Bronchial epithelial cell (primary cell): ENCODE data around the gene WSCD1. TPM values are rescaled to one million over a fixed set of nuclear protein-coding genes. Genes with fewer than 3 reads are reported as not detected.

Experiments used
- DNase-seq: peaks from one replicate; pipeline ENCODE4 v3.0.0-alpha.2; 2010; ENCODE audit warnings: low read depth
- FAIRE-seq: peaks from 2 replicates; lab custom pipeline; 2011; peaks lifted over from hg19 to GRCh38; lab: Jason Lieb, UNC
- H3K27me3 ChIP-seq: 2 replicates; pipeline ENCODE4 v1.5.1; 2011; ENCODE audit warnings: low read length; ENCODE audit not compliant: control insufficient read depth, insufficient read depth
- H3K36me3 ChIP-seq: 2 replicates; pipeline ENCODE4 v1.5.1; 2011; ENCODE audit warnings: low read length; ENCODE audit not compliant: control insufficient read depth, insufficient read depth
- H3K4me3 ChIP-seq: 2 replicates; pipeline ENCODE4 v1.5.1; 2011; ENCODE audit warnings: mild to moderate bottlenecking, low read depth, low read length, control low read depth
- CTCF ChIP-seq: IDR thresholded peaks from 2 replicates; pipeline ENCODE4 v1.5.1; 2011; ENCODE audit warnings: mild to moderate bottlenecking, moderate library complexity, low read length, control low read depth, inconsistent platforms; ENCODE audit not compliant: insufficient read depth, severe bottlenecking
- total RNA-seq: library from RNA; depleted of rRNA; stranded (reverse); fragments of >200 nt; gene quantifications from 2 replicates; pipeline ENCODE4 v1.2.1, GENCODE V29; 2014

Gene WSCD1
- total RNA-seq, 1 donor from 2014 or later, result 0.26 TPM

GRCh38 chr17:6140728-6141330, 70.7 kb downstream of the WSCD1 start:
- TF ChIP-seq CTCF, result no peak
- FAIRE-seq, result no peak
- no peak for DNase-seq
- no peak overlapping the region for H3K4me3 ChIP-seq
- H3K27me3 ChIP-seq, result no peaks in the 10 kb centered on the region
- H3K36me3 ChIP-seq, result no peaks in the 10 kb centered on the region

- Histone ChIP-seq H3K4me3 (no peak overlapping the region), H3K27me3 (no peaks in the 10 kb centered on the region), H3K36me3 (no peaks in the 10 kb centered on the region)
- DNase-seq (no peak), FAIRE-seq (no peak)
- TF ChIP-seq CTCF, result no peak
Measured at GRCh38 chr17:6142701-6143100, 72.5 kb downstream of the WSCD1 start.

- no peak for TF ChIP-seq CTCF
- Histone ChIP-seq H3K27me3 (no peaks in the 10 kb centered on the region), H3K36me3 (no peaks in the 10 kb centered on the region), H3K4me3 (no peak overlapping the region)
- no peak for DNase-seq
- no peak for FAIRE-seq
Measured at GRCh38 chr17:6145946-6146345, 75.8 kb downstream of the WSCD1 start.

GRCh38 chr17:6147042-6147441, 76.9 kb downstream of the WSCD1 start:
- peak; percentile 50 for FAIRE-seq
- no peak for DNase-seq
- Histone ChIP-seq H3K27me3 (no peaks in the 10 kb centered on the region), H3K4me3 (no peak overlapping the region), H3K36me3 (no peaks in the 10 kb centered on the region)
- no peak for TF ChIP-seq CTCF

GRCh38 chr17:6153375-6153774, 83.2 kb downstream of the WSCD1 start:
- no peak for FAIRE-seq
- no peaks in the 10 kb centered on the region for H3K27me3 ChIP-seq
- TF ChIP-seq CTCF, result no peak

GRCh38 chr17:6157716-6158115, 87.5 kb downstream of the WSCD1 start:
- FAIRE-seq, result peak; percentile 50
- no peak for TF ChIP-seq CTCF

More at GRCh38 chr17:6153375-6153774, 83.2 kb downstream of the WSCD1 start:
- DNase-seq, result no peak
- Histone ChIP-seq H3K4me3 (no peak overlapping the region), H3K36me3 (no peaks in the 10 kb centered on the region)

More at GRCh38 chr17:6157716-6158115, 87.5 kb downstream of the WSCD1 start:
- no peak for DNase-seq
- no peaks in the 10 kb centered on the region for H3K36me3 ChIP-seq
- H3K4me3 ChIP-seq, result no peak overlapping the region
- H3K27me3 ChIP-seq, result no peaks in the 10 kb centered on the region
